ENCODE measurements around the gene ZSCAN16. TPM values are rescaled to one million over a fixed set of nuclear protein-coding genes. Genes with fewer than 3 reads are reported as not detected.
A peak's percentile ranks its signal among the peaks of the same experiment; 100 is the strongest.
"Not testable (repeated sequence)": the region's sequence is repeated elsewhere in the genome, so short reads cannot be mapped to it uniquely, and the experiment has no call there.

The ZSCAN16 gene
- 12.0 and 14.9 TPM in 2 replicates for total RNA-seq

DNA sequence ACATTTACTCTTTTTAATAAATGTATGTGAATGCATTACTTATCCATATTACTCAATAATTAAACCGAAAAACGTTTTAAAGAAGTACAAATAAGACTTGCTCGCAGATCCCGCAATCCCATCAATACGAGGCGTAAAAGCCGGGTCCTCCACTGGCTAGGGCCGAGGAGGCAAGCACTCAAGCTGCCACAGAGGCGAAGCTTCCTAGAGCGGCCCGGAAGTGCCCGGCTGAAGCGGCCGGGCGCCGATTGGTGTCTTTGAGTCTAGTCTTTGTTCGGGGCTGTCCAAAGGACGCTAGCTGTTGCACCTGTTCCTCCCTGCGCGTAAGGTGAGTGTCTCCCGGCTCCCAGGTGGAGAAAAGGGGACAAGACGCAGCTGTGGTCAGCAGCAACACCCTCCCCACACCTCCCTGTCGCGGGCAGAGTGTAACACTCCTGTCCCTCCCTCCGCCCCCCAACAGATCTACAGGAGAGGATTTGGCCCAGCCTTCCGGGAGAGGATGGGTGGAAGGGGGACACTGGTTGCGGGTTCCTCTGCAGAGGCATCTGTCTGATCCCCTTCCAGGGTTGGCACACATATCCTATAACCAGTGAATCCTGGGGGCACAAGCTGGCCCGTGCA is at the start of gene ZSCAN16:
TSS of gene ZSCAN16 (plus strand) at position 260 of the 621 bp plus-strand sequence. CDS start 835 bp downstream, outside the sequence.
- peak; percentile 85 to 90 for DNase-seq (ENCODE audit: low read depth in 2 of 2)

GRCh38 chr6:28078050-28078449 is 46.4 kb upstream of the ZSCAN16 start:
- no peak for DNase-seq (ENCODE audit: low read depth in 2 of 2)

DNA sequence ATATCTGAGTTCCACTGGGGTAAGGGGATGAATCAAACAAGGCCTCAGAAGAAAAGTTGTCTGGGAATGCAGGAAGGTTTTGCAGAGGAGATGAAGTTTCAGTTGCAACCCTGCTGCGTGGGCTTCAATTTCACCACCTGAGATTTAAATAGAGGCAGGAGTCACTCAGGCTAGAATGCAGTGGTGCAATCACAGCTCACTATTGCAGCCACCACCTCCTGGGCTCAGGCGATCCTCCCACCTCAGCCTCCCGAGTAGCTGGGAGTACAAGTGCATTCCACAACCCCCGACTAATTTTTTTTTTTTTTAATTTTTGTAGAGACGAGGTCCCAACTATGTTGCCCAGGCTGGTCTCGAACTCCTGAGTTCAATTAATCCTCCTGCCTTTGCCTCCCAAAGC is 45.6 kb upstream of the ZSCAN16 start:
- no peak for DNase-seq (ENCODE audit: low read depth in 2 of 2)

DNA sequence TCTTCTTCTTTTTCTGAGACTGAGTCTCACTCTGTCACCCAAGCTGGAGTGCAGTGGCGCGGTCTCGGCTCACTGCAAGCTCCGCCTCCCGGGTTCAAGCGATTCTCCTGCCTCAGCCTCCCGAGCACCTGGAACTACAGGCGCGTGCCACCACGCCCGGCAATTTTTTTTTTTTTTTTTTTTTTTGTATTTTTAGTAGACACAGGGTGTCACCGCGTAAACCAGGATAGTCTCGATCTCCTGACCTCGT is 44.1 kb upstream of the ZSCAN16 start, which contains the start of gene ZNF165:
TSS of gene ZNF165 (plus strand) at position 188 of the 250 bp plus-strand sequence. CDS start 4,913 bp downstream, outside the sequence.
- DNase-seq (ENCODE audit: low read depth in 2 of 2), result peak in 1 of 2 donors; percentile 4

GRCh38 chr6:28080631-28081485 is 43.6 kb upstream of the ZSCAN16 start:
- peak; percentile 96 to 97 for DNase-seq (ENCODE audit: low read depth in 2 of 2)

- DNase-seq (ENCODE audit: low read depth in 2 of 2), result no peak
Measured at GRCh38 chr6:28081486-28081751, 43.0 kb upstream of the ZSCAN16 start.

GRCh38 chr6:28082939-28083338 is 41.5 kb upstream of the ZSCAN16 start:
- DNase-seq (ENCODE audit: low read depth in 2 of 2), result no peak

DNA sequence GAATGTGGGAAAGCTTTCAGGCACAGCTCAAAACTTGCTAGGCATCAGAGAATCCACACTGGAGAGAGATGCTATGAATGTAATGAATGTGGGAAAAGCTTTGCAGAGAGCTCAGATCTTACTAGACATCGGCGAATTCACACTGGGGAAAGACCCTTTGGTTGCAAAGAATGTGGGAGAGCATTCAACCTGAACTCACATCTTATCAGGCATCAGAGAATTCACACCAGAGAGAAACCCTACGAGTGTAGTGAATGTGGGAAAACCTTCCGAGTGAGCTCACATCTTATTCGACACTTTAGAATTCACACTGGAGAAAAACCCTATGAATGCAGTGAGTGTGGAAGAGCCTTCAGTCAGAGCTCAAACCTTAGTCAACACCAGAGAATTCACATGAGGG is 35.4 kb upstream of the ZSCAN16 start:
- no peak for DNase-seq (ENCODE audit: low read depth in 2 of 2)

DNA sequence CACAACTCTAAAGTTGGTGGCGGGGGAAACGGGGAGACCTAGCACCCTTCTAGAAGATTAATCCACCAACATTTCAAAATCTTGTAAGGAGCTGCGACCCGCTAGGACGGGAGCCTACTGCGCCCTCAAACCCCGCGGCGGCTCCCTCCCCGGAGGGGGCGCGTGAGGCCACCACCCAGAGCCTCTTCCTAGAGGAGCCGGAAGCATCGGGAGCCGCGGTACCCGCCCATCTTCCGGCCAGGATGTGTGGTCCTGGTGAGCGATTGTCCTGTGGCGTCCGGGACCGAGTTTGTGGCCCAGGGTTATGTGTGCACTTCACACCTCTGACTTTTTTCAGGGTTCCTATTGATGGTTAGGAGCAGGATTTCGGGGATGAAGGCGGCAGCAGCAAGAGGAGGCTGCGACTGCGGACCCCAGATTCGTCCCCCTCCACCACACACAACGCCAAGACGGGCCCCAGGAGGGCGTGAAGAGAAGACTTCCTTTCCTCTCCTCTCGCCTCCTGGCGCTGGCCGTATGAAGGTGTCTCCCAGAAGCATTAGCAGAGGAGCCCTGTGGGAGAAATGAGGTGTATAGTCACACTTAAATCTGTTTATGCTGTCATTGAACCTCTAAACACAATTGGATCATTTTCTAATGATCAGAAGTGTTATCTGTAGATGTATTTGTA is 33.4 kb upstream of the ZSCAN16 start:
- DNase-seq (ENCODE audit: low read depth in 2 of 2), result no peak

GRCh38 chr6:28102222-28102621 is 22.2 kb upstream of the ZSCAN16 start:
- DNase-seq (ENCODE audit: low read depth in 2 of 2), result not testable (repeated sequence)

GRCh38 chr6:28102699-28103098 is 21.7 kb upstream of the ZSCAN16 start:
- not testable (repeated sequence) for DNase-seq (ENCODE audit: low read depth in 2 of 2)

DNA sequence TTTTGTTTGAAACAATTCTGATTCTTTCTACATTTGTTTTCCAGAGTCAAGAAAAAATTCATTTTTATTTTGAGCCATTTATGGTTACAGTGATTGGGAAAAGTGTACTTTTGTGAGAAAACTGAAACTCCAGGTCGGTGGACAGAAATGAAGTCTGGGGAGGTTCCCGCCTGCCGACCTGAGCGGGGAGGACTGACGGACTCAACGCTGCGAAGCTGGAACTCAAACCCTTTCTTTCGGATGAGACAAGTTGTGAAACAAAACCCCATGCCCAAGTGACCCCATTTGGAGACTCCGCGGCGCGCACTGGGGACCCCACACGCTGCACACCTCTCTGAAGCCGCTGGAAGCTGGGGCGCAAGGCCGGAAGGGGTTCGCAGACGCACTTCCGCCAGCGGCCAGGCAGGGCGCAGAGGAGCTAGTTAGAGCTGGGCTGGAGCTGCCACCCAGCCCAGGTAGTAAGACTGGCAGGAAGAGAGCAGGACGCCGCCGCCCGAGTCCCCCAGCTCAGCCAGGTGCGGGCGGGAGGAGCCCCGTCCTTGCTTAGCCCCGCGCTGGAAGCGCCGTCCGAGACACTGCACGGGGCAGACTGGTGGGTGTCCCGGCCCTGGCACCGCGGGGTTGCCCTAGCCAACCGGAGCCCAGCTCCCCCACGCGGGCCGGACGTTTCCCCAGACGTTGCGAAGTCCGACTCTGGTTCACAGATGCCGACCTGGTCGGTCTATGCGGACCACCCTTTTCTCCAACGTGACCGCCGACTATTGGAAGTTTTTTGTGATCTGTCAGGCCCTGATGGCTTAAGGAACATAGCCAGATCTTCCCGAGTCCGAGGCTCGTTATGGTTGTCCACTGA is 19.8 kb upstream of the ZSCAN16 start:
- DNase-seq (ENCODE audit: low read depth in 2 of 2), result peak; percentile 60 to 73

GRCh38 chr6:28105245-28105639 is 19.2 kb upstream of the ZSCAN16 start:
- DNase-seq (ENCODE audit: low read depth in 2 of 2), result no peak

DNA sequence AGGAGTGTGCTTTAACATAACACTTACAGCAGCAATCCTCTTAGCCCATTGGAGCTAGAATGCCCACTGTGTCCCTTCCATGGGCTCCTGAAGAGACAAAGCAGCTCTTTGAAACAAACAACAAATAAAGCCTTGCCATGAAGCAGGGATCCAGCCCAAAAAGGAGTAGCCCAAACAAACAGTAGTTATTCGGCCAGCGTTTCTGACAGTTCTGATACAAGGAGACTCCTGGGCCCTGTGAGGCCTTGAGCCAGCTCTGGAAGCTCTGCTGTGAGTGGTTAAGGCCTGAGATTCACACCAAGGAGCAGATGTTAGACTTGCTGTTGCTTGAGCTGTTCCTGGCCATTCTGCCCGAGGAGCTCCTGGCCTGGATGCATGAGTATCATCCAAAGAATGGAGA is 16.9 kb upstream of the ZSCAN16 start:
- no peak for DNase-seq (ENCODE audit: low read depth in 2 of 2)

- DNase-seq (ENCODE audit: low read depth in 2 of 2), result no peak
Measured at GRCh38 chr6:28111964-28112363, 12.4 kb upstream of the ZSCAN16 start.

DNA sequence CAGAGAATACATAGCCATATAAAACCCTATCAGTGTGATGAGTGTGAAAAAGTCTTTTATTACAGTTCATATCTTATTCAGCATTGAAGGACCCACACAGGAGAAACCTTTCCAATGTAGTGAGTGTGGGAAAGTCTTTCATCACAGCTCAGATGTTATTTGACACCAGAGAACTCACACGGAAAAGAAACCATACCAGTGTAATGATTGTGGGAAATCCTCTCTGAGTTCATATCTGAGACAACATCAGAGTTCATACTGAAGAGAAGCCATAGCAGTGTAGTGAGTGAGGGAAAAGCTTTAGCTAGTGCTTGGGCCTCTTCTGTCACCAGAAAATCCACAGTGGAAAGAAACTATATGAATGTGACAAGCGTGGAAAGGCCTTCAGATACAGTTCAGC is 8.6 kb upstream of the ZSCAN16 start:
- no peak for DNase-seq (ENCODE audit: low read depth in 2 of 2)

DNA sequence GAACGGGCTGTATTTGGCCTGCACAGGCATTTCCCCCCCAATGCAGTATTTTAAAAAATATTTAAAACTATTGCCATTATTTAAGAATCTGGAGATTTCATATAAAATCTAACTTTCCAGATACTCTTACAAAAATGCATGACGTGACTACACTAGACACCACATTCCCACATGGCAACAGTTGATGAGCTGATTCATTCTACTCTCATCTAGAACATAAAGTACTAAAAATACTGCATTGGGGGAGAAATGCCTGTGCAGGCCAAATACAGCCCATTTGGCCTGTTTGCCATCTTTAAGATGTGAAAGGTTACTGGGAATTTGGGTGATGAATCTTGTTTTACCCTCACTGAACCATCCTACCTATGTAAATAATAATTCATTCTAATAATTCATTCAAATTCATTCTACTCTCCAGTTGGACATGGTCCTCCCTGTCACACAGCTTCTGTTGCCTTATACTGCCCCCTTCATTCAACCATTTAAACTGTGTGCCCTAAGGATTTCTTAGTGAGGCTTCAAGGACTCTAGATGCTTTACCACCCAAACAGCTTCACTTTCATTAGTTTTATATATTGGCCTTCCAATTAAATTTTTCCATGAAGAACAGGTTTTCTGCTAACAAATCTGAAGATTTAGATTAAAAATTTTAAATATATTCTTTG is 6.9 kb upstream of the ZSCAN16 start:
- DNase-seq (ENCODE audit: low read depth in 2 of 2), result no peak

GRCh38 chr6:28118217-28118616 is 6.2 kb upstream of the ZSCAN16 start:
- no peak for DNase-seq (ENCODE audit: low read depth in 2 of 2)

- no peak for DNase-seq (ENCODE audit: low read depth in 2 of 2)
Measured at GRCh38 chr6:28121876-28122275, 2.5 kb upstream of the ZSCAN16 start.

- DNase-seq (ENCODE audit: low read depth in 2 of 2), result not testable (repeated sequence)
Measured at GRCh38 chr6:28122283-28122682, 2.1 kb upstream of the ZSCAN16 start.

- no peak for DNase-seq (ENCODE audit: low read depth in 2 of 2)
Measured at GRCh38 chr6:28124971-28125353, 553 bp downstream of the ZSCAN16 start.
